Measurements from ENCODE around the gene NIM1K.
"Not testable (repeated sequence)": the region's sequence is repeated elsewhere in the genome, so short reads cannot be mapped to it uniquely, and the experiment has no call there.

The NIM1K gene

DNA sequence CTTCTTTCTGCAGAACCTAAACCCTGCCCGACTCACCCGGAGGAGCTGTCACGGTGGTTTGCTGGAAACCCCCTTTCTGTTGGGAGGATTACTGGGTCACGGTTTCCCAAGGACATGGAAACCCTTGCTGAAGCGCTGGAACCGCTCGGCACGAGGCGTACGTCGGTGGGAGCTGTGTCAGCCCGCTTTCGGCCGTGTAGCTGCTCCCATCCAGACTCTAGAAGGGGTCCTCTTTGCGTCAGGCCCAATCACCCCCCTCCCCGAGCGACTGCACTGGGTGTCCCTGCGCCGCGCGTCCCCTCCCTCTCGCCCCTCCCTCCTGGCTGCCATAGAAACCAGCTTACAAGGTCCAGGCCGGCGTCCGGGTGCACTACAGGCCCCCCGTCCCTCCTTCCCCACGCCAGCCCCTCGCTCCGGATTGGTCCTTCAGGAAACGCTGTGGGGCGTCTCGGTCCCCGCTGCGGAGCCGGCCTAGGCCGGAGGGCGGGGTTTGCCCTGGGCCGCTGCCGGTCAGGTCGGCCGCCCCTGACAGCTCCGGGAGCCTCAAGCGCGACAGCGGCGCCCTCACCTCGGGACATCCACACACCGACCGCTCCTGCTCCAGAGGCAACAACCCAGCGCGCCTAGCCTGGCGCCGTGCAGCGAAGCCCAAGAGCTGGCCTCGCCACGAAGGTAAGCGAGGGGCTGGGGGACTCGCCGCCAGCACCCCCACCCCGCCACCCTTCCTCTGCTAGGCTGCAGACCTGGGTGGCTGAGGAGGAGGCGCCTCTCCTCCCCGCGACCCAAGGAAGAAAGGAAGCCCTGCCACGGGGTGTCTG, at the start of gene NIM1K:
Gene NIM1K, plus strand, starts transcription at position 486 of the 818 bp plus-strand sequence. CDS start 53,551 bp downstream, outside the sequence.
- no peak for DNase-seq (ENCODE audit: extremely low read depth in 1 of 2, low read depth in 1 of 2)

DNA sequence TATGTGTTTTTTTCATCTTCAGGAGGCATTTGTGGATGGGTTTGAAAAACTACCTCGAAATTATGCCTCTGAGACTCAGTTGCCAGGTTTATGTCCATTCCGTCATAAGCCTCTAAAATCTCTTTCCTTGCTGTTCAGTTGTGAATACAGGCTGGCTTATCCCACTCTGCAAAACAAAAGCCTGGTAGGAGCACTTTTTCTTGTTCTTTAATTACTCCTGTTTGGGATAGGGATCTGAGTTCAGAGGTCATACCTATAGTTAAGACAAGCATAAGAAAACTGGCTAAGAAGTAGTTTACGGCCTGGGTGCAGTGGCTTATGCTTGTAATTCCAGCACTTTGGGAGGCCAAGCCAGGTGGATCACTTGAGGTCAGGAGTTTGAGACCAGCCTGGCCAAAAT, 47.0 kb upstream of the NIM1K start:
- no peak for DNase-seq (ENCODE audit: extremely low read depth in 1 of 2, low read depth in 1 of 2)

DNA sequence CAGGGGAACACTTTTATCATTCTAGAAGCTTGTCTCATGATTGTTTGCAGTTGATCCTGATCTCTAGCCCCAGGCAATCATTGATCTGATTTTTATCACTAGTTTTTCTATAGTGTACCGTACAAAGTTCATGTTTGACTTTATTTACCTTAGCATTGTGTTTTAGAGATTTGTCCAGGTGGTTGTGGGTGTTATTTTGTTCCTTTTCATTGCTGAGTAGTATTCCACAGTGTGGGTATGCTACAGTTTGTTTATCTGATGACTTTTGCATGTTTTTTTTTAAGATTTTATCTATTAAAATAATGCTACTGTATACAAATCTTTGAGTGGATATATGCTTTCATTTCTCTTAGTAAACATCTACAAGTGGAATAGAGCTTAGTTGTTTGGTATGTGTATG, 45.1 kb upstream of the NIM1K start:
- DNase-seq (ENCODE audit: extremely low read depth in 1 of 2, low read depth in 1 of 2): no peak

DNA sequence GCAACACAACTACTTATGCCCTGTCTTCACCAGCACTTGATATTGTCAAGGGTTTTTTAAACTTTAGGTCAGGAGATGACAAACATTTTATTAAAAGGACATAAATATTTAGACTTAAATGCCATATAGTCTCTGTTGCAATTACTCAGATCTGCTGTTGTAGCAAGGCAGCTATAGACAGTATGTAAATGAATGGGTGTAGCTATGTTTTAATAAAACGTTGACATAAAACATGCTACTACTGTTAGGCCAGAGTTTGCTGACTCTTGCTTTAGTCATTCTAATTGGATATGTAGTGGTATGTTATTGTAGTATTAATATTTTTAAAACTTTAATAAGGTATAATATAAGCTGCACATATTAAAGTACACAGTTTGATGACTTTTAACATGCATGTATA, 43.6 kb upstream of the NIM1K start:
- no peak for DNase-seq (ENCODE audit: extremely low read depth in 1 of 2, low read depth in 1 of 2)

DNA sequence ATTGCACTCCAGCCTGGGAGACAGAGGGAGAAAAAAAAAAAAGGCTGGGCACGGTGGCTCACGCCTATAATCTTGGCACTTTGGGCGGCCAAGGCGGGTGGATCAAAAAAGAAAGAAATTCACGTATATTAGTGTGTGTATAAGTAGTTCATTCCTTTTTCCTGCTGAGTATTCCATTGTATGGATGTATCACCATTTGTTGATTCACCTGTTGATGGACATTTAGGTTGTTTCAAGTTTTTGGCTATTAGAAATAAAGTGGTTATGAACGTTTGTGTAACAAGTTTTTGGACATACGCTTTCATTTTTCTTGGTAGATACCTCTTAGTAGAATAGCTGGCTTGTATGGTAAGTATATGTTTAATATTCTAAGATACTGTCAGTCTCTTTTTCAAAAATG, 42.8 kb upstream of the NIM1K start:
- DNase-seq (ENCODE audit: extremely low read depth in 1 of 2, low read depth in 1 of 2): no peak

DNA sequence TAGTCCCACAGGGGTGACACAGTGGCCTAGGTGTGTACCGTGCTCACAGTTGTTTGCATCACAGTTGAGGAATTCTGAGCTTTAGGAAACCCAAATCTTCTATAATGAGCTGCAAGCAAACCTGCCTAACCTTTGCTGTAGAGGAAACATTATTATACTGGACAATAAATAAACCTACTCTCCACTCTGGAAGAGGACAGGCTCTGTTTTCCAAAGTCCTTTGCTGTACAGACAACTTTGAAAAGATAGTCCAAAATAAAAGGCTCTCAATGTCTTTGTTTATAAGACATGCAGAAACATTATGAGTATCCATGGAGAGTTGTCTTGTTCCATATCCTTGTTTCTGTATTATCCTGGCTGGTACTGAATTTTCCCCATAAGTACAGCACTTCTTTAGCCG, 42.0 kb upstream of the NIM1K start:
- DNase-seq (ENCODE audit: extremely low read depth in 1 of 2, low read depth in 1 of 2): no peak

DNA sequence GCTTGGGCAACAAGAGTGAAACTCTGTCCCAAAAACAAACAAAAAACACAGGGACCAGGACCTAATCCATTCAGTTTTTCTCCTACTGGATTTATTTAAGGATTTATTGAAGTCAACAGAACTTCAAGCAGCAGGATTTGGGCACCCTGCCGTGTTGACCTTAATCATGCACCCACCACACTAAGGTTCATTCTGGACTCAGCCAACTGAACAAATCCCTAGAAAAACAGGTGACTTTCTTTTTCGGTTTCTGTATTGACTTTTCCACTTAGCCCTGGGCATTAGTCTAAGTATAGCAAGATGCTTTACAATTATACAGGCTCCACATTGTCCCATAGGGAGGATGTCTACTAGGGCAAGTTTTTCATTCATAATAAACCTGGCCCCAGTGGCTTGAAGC, 41.3 kb upstream of the NIM1K start:
- DNase-seq (ENCODE audit: extremely low read depth in 1 of 2, low read depth in 1 of 2): no peak

DNA sequence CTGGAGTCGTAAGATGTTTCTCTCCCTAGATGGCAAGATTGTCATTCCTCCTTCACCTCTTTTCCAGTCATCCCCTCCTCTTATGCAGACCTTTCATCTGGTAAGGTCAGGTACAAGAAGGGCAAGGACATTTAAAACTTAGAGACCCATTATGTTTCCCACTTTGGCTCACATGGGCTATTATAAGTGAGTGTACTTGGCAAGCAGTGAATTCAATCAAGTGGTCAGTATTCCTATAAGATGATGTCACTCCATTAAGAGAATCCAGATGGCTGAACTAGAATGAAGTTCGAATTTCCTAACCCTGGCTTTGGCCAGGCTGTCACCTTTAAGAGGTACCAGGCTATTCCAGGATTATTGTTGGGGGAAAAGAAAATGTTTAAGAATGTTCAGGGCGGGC, 39.1 kb upstream of the NIM1K start:
- DNase-seq (ENCODE audit: extremely low read depth in 1 of 2, low read depth in 1 of 2): no peak

DNA sequence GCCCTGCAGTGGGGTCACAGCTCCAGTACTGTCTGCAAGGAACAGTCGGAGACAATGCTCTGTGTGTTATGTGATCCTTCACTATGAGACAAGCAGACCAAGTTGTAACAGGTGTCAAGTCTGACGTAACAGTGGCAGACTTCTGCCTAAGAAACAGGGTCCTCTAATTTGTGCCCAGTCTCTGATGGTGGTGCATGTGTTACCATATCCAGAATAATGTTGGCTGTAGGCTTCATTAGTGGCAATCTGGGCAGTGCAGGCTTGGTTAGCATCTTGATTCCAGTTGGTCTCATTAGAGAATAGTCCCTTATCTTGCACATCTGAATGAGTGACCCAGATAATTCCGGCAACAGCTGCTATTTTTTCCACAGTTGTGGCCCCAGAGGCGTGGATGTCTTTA, 37.6 kb upstream of the NIM1K start:
- no peak for DNase-seq (ENCODE audit: extremely low read depth in 1 of 2, low read depth in 1 of 2)

DNA sequence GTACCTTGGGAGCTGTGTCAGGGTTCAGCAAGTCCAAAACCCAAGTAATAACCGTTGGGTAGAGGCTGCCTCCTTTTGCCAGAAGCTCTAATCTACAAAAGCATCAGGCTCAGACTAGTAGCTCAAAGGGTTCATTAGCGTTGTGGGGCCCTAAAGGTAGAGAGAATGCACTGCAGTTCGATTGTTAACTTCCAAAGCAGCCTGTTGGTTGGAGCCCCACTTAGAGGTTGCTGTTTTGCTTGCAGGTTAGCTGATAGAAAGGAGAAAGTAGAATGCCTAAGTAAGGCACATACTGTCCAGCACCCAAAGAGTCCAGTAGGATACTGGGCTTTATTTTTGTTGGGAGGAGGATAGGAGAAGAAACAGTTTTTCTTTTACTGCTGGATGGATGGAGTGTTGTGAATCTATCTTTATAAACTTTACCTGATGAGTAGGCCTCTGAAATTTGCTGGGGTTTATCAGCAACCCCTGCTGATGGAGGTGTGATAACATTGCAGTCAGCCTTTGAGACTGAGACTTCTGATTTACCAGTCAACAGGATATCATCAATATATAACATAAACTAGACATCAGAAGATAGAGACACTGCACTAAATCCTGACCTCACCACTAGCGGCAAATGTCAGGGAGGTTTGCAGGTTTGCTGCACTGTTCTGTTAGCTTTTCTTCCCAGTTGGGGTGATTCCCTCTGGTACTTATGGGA, 36.5 kb upstream of the NIM1K start:
- DNase-seq (ENCODE audit: extremely low read depth in 1 of 2, low read depth in 1 of 2): no peak

DNA sequence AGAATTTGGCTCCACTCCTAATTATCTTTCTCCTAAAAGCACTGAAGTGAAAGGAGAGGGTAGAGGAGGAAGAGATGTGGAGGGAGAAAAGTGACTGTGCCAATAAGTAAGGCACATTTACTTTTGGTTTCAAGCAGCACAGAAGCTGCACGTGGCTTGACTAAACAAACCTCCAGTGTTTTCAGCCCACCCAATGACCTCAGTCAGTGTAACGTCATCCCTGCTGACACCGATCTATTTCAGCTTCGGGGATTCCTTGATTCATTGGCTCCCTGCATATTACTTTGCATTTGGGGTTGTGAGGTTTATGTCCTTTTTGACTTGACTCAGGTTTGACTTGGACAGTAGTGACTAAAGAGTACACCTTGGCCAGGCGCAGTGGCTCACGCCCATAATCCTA, 35.6 kb upstream of the NIM1K start:
- no peak for DNase-seq (ENCODE audit: extremely low read depth in 1 of 2, low read depth in 1 of 2)

DNA sequence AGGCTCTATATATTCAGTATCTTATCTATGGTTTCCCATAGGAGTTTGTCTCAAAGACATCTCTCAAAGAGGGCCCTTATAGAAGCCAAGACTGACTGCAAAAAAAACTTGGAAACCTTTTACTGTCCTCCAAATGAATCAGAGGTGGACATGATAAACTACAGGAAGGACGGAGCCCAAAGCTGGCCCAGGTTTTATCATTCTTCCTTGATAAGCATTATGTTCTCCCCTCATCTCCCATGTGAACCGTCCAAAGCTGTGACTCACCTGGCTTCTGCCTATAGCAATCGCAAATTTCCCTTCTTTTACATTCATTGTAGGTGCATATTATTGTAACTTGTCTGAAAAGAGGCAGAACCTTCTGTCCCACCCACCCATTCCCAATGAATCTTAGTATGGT, 35.0 kb upstream of the NIM1K start:
- DNase-seq (ENCODE audit: extremely low read depth in 1 of 2, low read depth in 1 of 2): no peak

DNA sequence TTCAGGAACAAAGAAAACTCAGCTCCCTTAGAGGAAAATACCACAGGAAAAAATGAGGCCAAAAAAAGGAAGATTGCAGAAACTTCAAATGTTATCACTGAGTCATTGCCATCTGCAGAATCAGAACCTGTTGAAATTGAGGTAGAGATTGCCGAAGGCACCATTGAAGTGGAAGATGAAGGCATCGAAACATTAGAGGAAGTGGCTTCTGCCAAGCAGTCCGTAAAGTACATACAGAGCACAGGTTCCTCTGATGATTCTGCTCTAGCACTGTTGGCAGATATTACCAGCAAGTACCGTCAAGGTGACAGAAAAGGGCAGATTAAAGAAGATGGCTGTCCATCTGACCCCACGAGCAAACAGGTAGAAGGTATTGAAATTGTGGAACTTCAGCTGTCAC, 30.8 kb upstream of the NIM1K start:
- DNase-seq (ENCODE audit: extremely low read depth in 1 of 2, low read depth in 1 of 2): no peak

DNA sequence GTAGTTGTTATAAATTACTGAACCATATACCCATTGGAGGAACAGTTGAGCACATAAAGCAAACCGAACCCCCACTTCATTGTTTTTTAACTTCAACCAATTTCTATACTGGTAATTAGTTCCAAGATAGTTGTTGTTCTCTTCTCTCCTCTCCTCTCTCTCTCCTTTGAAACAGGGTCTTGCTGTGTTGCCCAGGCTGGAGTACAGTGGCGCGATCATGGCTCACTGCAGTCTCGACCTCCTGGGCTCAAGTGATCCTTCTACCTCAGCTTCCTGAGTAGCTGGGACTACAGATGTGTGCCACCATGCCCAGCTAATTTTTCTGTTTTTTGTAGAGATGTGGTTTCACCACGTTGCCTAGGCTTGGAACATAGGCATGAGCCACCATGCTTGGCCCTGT, 27.2 kb upstream of the NIM1K start:
- not testable (repeated sequence) for DNase-seq (ENCODE audit: extremely low read depth in 1 of 2, low read depth in 1 of 2)

DNA sequence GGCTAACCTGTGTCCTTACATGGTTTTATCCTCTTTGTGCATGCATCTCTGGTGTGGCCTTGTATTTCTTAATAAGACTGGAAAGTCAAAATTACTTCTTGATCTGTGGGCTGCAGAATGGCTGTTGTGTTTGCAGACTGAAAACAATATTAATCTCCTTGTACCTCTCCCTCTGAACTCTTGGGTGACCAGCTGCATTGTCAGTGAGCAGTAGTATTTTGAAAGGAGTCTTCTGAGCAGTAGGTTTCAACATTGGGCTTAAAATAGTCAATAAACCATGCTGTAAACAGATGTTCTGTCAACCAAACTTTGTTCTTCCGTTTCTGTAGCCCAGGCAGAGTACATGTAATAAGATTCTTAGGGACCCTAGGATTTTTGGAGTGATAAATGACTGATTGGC, 26.7 kb upstream of the NIM1K start:
- no peak for DNase-seq (ENCODE audit: extremely low read depth in 1 of 2, low read depth in 1 of 2)

DNA sequence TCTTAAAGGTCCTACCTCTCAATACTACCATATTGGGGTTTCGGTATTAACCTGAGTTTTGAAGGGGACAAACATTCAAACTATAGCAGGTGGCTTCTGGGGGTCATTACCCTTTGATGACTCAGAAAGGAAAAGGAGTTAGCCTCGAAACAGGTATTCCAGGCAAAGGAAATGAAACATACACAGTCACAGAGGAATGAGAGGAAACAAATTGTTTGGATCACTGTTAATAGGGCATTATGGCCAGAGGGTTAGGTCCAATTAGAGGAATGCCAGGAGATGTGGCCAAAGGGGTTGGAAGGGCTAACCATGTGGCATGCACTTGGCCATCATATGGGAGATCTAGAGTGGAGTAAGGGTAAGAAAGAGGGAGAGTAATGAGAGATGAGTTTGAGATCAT, 23.9 kb upstream of the NIM1K start:
- no peak for DNase-seq (ENCODE audit: extremely low read depth in 1 of 2, low read depth in 1 of 2)

DNA sequence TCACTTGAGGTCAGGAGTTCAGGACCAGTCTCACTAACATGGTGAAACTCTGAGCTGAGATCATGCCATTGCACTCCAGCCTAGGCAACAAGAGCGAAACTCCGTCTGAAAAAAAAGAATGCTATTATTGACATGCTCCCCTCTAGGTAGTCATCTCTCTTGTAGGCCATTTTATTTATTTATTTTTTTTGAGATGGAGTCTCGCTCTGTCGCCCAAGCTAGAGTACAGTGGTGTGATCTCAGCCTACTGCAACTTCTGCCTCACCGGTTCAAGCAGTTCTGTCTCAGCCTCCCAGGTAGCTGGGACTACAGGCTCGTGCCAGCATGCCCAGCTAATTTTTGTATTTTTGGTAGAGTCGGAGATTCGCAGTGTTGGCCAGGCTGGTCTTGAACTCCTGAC, 20.6 kb upstream of the NIM1K start:
- DNase-seq (ENCODE audit: extremely low read depth in 1 of 2, low read depth in 1 of 2): no peak

DNA sequence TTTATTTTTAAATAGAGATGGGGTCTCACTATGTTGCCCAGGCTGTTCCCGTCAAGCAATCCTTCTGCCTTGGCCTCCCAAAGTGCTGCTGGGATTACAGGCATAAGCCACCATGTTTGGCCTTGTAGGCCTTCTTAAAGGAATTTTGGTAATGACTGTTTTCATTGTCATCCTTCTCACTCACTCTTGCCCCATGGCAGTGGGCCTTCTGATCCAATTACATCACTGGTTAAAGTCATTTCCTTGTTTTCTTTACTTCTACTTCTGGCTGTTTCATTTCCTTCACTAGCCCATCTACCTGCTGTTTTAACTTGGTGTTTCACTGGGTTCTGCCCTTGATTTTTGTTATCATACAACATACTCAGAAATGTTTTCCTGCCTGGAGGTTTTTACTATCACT, 20.1 kb upstream of the NIM1K start:
- no peak for DNase-seq (ENCODE audit: extremely low read depth in 1 of 2, low read depth in 1 of 2)

DNA sequence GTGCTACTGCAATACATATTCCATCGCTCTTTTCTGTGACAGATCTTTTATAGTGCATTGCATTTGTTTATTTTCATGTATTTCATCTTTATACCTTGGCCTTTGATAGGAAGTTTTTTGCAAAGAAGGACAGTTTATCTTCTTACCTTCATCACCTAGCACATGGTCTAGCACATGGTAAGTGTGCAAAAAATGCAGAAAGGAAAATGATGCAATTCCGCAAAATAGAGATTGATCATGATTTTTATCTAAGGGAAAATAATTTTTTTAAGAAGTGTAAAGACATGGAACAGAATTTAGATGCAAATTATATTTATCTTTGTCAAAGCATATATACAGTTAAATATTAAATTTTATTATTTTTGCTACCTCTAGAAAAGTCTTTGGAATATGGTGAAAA, 19.2 kb upstream of the NIM1K start:
- no peak for DNase-seq (ENCODE audit: extremely low read depth in 1 of 2, low read depth in 1 of 2)

DNA sequence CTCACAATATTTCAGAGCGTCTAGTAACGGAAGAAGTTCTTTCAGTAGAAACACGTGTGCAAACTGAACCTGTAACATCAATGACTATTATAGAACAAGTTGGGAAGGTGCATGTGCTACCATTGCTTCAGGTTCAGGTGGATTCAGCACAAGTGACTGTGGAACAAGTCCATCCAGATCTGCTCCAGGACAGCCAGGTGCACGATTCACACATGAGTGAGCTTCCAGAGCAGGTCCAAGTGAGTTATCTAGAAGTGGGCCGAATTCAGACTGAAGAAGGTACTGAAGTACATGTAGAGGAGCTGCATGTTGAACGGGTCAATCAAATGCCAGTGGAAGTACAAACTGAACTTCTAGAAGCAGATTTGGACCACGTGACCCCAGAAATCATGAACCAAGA, 17.4 kb upstream of the NIM1K start:
- DNase-seq (ENCODE audit: extremely low read depth in 1 of 2, low read depth in 1 of 2): no peak

DNA sequence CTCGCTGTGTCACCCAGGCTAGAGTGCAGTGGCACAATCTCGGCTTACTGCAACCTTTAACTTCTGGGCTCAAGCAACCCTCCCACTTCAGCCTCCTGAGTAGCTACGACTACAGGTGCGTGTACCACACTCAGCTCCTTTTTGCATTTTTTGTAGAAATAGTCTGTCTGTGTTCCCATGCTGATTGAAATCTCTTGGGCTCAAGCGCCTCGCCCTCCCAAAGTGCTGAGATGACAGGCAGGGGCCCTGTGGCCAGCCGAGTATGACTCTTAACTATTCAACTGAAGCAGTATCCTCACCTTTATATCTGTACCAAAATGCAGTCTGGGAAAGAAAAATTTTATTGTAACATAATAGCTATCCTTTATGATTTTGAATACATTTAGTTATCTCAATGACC, 12.2 kb upstream of the NIM1K start:
- no peak for DNase-seq (ENCODE audit: extremely low read depth in 1 of 2, low read depth in 1 of 2)

DNA sequence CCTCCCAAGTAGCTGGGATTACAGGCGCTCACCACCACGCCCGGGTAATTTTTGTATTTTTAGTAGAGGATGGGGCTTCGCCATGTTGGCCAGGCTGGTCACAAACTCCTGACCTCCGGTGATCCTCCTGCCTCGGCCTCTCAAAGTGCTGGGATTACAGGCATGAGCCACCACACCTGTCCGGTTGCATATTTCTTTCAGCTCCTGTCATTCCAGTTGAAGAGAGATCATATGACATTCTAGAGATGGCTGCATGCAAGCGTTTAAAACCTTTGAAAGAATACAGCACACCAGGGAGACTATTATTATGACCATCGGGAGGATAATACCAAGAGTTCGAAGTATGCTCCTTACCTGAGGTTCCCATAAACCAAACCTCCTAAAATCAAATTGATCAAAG, 9.6 kb upstream of the NIM1K start:
- no peak for DNase-seq (ENCODE audit: extremely low read depth in 1 of 2, low read depth in 1 of 2)

DNA sequence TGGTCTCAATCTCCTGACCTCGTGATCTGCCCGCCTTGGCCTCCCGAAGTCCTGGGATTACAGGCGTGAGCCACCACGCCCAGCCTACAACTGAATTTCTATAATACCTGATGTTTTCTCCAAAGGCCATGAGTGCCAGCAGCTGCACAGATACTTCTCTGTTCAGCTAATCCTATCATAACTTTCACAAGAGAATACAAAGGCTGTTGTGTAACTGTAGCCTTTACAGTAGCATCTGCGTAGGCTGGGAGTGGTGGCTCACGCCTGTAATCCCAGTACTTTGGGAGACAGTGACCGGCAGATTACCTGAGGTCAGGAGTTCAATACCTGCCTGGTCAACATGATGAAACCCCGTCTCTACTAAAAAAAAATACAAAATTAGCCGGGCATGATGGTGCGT, 8.9 kb upstream of the NIM1K start:
- not testable (repeated sequence) for DNase-seq (ENCODE audit: extremely low read depth in 1 of 2, low read depth in 1 of 2)
